GM23338 (cell line): ENCODE measurements around the gene ABHD6. TPM values are rescaled to one million over a fixed set of nuclear protein-coding genes. Genes with fewer than 3 reads are reported as not detected.

Experiments
- ATAC-seq: fragments of 200-7000 bp; cut with Tn5 transposase; 3 replicates; pipeline ENCODE4 v1.9.1; 2020
- DNase-seq: peaks from one replicate; pipeline ENCODE4 v3.0.0-alpha.2; 2015; ENCODE audit warnings: low spot score
- H2AFZ ChIP-seq: fragments of 200-600 bp; sonication (generic); 2 replicates; pipeline ENCODE4 v1.8.0; 2016; ENCODE audit warnings: antibody characterized with exemption, mild to moderate bottlenecking, moderate library complexity
- H3F3A ChIP-seq: fragments of 200-600 bp; sonication (generic); replicated peaks from 2 replicates; pipeline ENCODE4 v1.8.0; 2017; ENCODE audit warnings: antibody characterized with exemption, mixed run types, low read depth
- H3K27ac ChIP-seq: fragments of 200-600 bp; sonication (generic); 2 replicates; pipeline ENCODE4 v1.6.1; 2016; ENCODE audit warnings: low read depth
- H3K27me3 ChIP-seq: fragments of 200-600 bp; sonication (generic); 2 replicates; pipeline ENCODE4 v1.8.0; 2016; ENCODE audit warnings: mild to moderate bottlenecking, mixed run types, moderate library complexity; ENCODE audit not compliant: insufficient read depth
- H3K36me3 ChIP-seq: fragments of 200-600 bp; sonication (generic); 2 replicates; pipeline ENCODE4 v1.8.0; 2016; ENCODE audit warnings: mild to moderate bottlenecking; ENCODE audit not compliant: insufficient read depth
- H3K4me1 ChIP-seq: fragments of 200-600 bp; sonication (generic); 2 replicates; pipeline ENCODE4 v1.8.0; 2016; ENCODE audit warnings: mild to moderate bottlenecking, moderate library complexity; ENCODE audit not compliant: insufficient read depth
- H3K4me2 ChIP-seq: fragments of 200-600 bp; sonication (generic); 2 replicates; pipeline ENCODE4 v1.7.1; 2017; ENCODE audit warnings: mixed run types
- H3K4me3 ChIP-seq: fragments of 200-600 bp; sonication (generic); 2 replicates; pipeline ENCODE4 v1.6.1; 2016; ENCODE audit warnings: mixed run types
- H3K79me2 ChIP-seq: fragments of 200-600 bp; sonication (generic); replicated peaks from 2 replicates; pipeline ENCODE4 v1.8.0; 2017; ENCODE audit warnings: mild to moderate bottlenecking; ENCODE audit not compliant: insufficient read depth
- H3K9me2 ChIP-seq: fragments of 200-600 bp; sonication (generic); 2 replicates; pipeline ENCODE4 v1.8.0; 2017; ENCODE audit not compliant: insufficient read depth
- H4K20me1 ChIP-seq: fragments of 200-600 bp; sonication (generic); replicated peaks from 2 replicates; pipeline ENCODE4 v1.8.0; 2017; ENCODE audit warnings: mild to moderate bottlenecking; ENCODE audit not compliant: insufficient read depth
- H3K27ac Mint-ChIP-seq: 2 replicates; pipeline ENCODE4 v1.8.0; 2020; ENCODE audit warnings: inconsistent platforms, mild to moderate bottlenecking, moderate library complexity, mixed read lengths
- H3K27me3 Mint-ChIP-seq: 3 replicates; pipeline ENCODE4 v1.8.0; 2022; ENCODE audit warnings: low read depth, mild to moderate bottlenecking, moderate library complexity, mixed read lengths, inconsistent platforms; ENCODE audit not compliant: insufficient read depth, poor library complexity
- H3K36me3 Mint-ChIP-seq: 3 replicates; pipeline ENCODE4 v1.8.0; 2021; ENCODE audit warnings: low read depth, mild to moderate bottlenecking, inconsistent platforms, moderate library complexity, mixed read lengths
- H3K4me1 Mint-ChIP-seq: 3 replicates; pipeline ENCODE4 v1.8.0; 2020; ENCODE audit warnings: mild to moderate bottlenecking, inconsistent platforms, mixed read lengths
- H3K4me3 Mint-ChIP-seq: 3 replicates; pipeline ENCODE4 v1.8.0; 2021; ENCODE audit warnings: moderate library complexity, mild to moderate bottlenecking, inconsistent platforms, mixed read lengths
- H3K9me3 Mint-ChIP-seq: 3 replicates; pipeline ENCODE4 v1.8.0; 2020; ENCODE audit warnings: moderate library complexity, mild to moderate bottlenecking, inconsistent platforms, mixed read lengths
- CREB1 ChIP-seq: fragments of 250-450 bp; sonication (Bioruptor Pico); IDR thresholded peaks from 2 replicates; pipeline ENCODE4 v1.5.0; 2020; ENCODE audit warnings: low read depth, mild to moderate bottlenecking, moderate library complexity
- CTCF ChIP-seq, 2 experiments: fragments of 200-600 bp in 1 of 2; sonication (generic) in 1 of 2; conservative IDR thresholded peaks; 2 replicates each; pipeline versions ENCODE4 v1.5.1 to v1.6.1; 2016 to 2017; ENCODE audit warnings: antibody characterized with exemption in 2 of 2, low read depth in 2 of 2, mild to moderate bottlenecking in 2 of 2, moderate library complexity in 1 of 2
- ETS1 ChIP-seq: IDR thresholded peaks from 2 replicates; pipeline ENCODE4 v1.6.1; 2016; ENCODE audit warnings: antibody characterized with exemption
- EZH2 ChIP-seq: fragments of 200-600 bp; sonication (generic); IDR thresholded peaks from one replicate; pipeline ENCODE4 v1.8.0; 2017; ENCODE audit warnings: antibody characterized with exemption, mild to moderate bottlenecking, low read depth; ENCODE audit not compliant: unreplicated experiment
- EZH2phosphoT487 ChIP-seq: fragments of 200-600 bp; sonication (generic); IDR thresholded peaks from one replicate; pipeline ENCODE4 v1.8.1; 2018; ENCODE audit warnings: antibody characterized with exemption; ENCODE audit not compliant: unreplicated experiment
- NANOG ChIP-seq: IDR thresholded peaks from 2 replicates; pipeline ENCODE4 v1.6.1; 2016; ENCODE audit warnings: antibody characterized with exemption, borderline replicate concordance
- POLR2AphosphoS5 ChIP-seq: IDR thresholded peaks from 2 replicates; pipeline ENCODE4 v1.6.1; 2016; ENCODE audit warnings: antibody characterized with exemption, low read depth
- REST ChIP-seq: IDR thresholded peaks from one replicate; pipeline ENCODE4 v1.6.1; 2018; ENCODE audit warnings: antibody characterized with exemption; ENCODE audit not compliant: unreplicated experiment
- STAT1 ChIP-seq: IDR thresholded peaks from one replicate; pipeline ENCODE4 v1.6.1; 2016; ENCODE audit warnings: antibody characterized with exemption; ENCODE audit not compliant: unreplicated experiment
- ZNF114 ChIP-seq: fragments of 250-450 bp; sonication (Bioruptor Pico); IDR thresholded peaks from 2 replicates; pipeline ENCODE4 v1.5.0; 2020; ENCODE audit warnings: mild to moderate bottlenecking, moderate library complexity
- polyA plus RNA-seq: library from polyadenylated mRNA; unstranded; fragments of >200 nt; fragmentation: Nextera tagmentation; extraction: Ambion mirVana; gene quantifications from 2 replicates; pipeline ENCODE4 v1.2.1, GENCODE V29; 2016
- total RNA-seq: library from RNA; depleted of rRNA; stranded (reverse); fragments of >200 nt; shearing (Covaris generic); gene quantifications from 2 replicates; pipeline ENCODE4 v1.2.3, GENCODE V29; 2014

Gene ABHD6
- total and polyA plus RNA-seq, 2 experiments from 2014 or later = 3.7 to 5.5 TPM

- H3K27me3 Mint-ChIP-seq = peaks cover 15% of the 10 kb centered on the region
- Histone ChIP-seq H3K79me2 (no peaks in the 10 kb centered on the region), H3F3A (no peaks in the 10 kb centered on the region; the same call in 1 of the 2 replicates), H3K9me2 (no peaks in the 10 kb centered on the region), H3K27me3 (peaks cover 25% of the 10 kb centered on the region), H3K4me3 (no peak overlapping the region), H4K20me1 (no peaks in the 10 kb centered on the region), H3K36me3 (no peaks in the 10 kb centered on the region), H3K27ac (no peak overlapping the region), H3K4me1 (peaks cover 11% of the 10 kb centered on the region), H3K4me2 (peak overlapping the region; percentile 93), H2AFZ (peak overlapping the region; percentile 100; the same call in 1 of the 2 replicates)
- H3K36me3 Mint-ChIP-seq = no peaks in the 10 kb centered on the region
- TF ChIP-seq EZH2 (no peak), CTCF (conservative IDR thresholded peaks at IDR 0.05; ENCODE audit: low read depth in 2 of 2) (no peak), ETS1 (no peak), EZH2phosphoT487 (no peak), POLR2AphosphoS5 (no peak), CREB1 (no peak), NANOG (no peak), STAT1 (no peak), ZNF114 (CRISPR knock-in tag) (no peak)
- H3K9me3 Mint-ChIP-seq = no peaks in the 10 kb centered on the region
- H3K4me3 Mint-ChIP-seq = peak overlapping the region; percentile 85
- no peak for DNase-seq
- peaks cover 18% of the 10 kb centered on the region for H3K4me1 Mint-ChIP-seq
- ATAC-seq = no peak
- no peak overlapping the region for H3K27ac Mint-ChIP-seq
These were observed 94.1 kb downstream of the ABHD6 start for GRCh38 chr3:58331593-58332152.

- Histone ChIP-seq H2AFZ (peak within 1 kb of the TSS; percentile 100), H4K20me1 (no peaks in the 10 kb centered on the region), H3K27ac (no peak within 1 kb of the TSS), H3K36me3 (no peaks in the 10 kb centered on the region), H3K4me2 (peak within 1 kb of the TSS; percentile 93), H3K4me3 (peak within 1 kb of the TSS; percentile 85), H3K9me2 (no peaks in the 10 kb centered on the region), H3F3A (no peaks in the 10 kb centered on the region; the same call in 1 of the 2 replicates), H3K79me2 (no peaks in the 10 kb centered on the region), H3K4me1 (peaks cover 11% of the 10 kb centered on the region), H3K27me3 (peaks cover 25% of the 10 kb centered on the region)
- Mint-ChIP-seq H3K4me3 (peak within 1 kb of the TSS; percentile 85), H3K9me3 (no peaks in the 10 kb centered on the region), H3K36me3 (no peaks in the 10 kb centered on the region), H3K27ac (no peak within 1 kb of the TSS), H3K27me3 (peaks cover 15% of the 10 kb centered on the region), H3K4me1 (peaks cover 18% of the 10 kb centered on the region)
- DNase-seq (peak; percentile 84), ATAC-seq (peak; percentile 93)
- TF ChIP-seq REST (no peak), CREB1 (peak; percentile 64)
These were observed 95.1 kb downstream of the ABHD6 start, which contains the start of gene PXK for GRCh38 chr3:58332575-58333188. Gene PXK, plus strand, starts transcription at chr3:58332892. Its CDS starts 97 bp downstream, at chr3:58332989.
